ENCODE results near the gene BCDIN3D.

GRCh38 chr12:49864798-49865090 is 21.8 kb upstream of the BCDIN3D start:
- no peak for TF ChIP-seq STAT1 (conservative IDR thresholded peaks at IDR 0.05)
- TF ChIP-seq, protein P1, sequence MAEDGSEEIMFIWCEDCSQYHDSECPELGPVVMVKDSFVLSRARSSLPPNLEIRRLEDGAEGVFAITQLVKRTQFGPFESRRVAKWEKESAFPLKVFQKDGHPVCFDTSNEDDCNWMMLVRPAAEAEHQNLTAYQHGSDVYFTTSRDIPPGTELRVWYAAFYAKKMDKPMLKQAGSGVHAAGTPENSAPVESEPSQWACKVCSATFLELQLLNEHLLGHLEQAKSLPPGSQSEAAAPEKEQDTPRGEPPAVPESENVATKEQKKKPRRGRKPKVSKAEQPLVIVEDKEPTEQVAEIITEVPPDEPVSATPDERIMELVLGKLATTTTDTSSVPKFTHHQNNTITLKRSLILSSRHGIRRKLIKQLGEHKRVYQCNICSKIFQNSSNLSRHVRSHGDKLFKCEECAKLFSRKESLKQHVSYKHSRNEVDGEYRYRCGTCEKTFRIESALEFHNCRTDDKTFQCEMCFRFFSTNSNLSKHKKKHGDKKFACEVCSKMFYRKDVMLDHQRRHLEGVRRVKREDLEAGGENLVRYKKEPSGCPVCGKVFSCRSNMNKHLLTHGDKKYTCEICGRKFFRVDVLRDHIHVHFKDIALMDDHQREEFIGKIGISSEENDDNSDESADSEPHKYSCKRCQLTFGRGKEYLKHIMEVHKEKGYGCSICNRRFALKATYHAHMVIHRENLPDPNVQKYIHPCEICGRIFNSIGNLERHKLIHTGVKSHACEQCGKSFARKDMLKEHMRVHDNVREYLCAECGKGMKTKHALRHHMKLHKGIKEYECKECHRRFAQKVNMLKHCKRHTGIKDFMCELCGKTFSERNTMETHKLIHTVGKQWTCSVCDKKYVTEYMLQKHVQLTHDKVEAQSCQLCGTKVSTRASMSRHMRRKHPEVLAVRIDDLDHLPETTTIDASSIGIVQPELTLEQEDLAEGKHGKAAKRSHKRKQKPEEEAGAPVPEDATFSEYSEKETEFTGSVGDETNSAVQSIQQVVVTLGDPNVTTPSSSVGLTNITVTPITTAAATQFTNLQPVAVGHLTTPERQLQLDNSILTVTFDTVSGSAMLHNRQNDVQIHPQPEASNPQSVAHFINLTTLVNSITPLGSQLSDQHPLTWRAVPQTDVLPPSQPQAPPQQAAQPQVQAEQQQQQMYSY (CRISPR knock-in tag; IDR thresholded peaks at IDR 0.05), result no peak
- TF ChIP-seq, protein P2, sequence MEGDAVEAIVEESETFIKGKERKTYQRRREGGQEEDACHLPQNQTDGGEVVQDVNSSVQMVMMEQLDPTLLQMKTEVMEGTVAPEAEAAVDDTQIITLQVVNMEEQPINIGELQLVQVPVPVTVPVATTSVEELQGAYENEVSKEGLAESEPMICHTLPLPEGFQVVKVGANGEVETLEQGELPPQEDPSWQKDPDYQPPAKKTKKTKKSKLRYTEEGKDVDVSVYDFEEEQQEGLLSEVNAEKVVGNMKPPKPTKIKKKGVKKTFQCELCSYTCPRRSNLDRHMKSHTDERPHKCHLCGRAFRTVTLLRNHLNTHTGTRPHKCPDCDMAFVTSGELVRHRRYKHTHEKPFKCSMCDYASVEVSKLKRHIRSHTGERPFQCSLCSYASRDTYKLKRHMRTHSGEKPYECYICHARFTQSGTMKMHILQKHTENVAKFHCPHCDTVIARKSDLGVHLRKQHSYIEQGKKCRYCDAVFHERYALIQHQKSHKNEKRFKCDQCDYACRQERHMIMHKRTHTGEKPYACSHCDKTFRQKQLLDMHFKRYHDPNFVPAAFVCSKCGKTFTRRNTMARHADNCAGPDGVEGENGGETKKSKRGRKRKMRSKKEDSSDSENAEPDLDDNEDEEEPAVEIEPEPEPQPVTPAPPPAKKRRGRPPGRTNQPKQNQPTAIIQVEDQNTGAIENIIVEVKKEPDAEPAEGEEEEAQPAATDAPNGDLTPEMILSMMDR (IDR thresholded peaks at IDR 0.05 in 2 of 3, conservative IDR thresholded peaks at IDR 0.05 in 1 of 3; ENCODE audit: control insufficient read depth in 2 of 3, extremely low read depth in 1 of 3, insufficient read depth in 1 of 3, low read depth in 3 of 3, low read length in 3 of 3), result no peak
